IPS DF 6.9 (cell line): ENCODE data around the gene SAC3D1.
A peak's percentile ranks its signal among the peaks of the same experiment; 100 is the strongest.

ENCODE experiments used
- DNase-seq: peaks from one replicate; pipeline ENCODE4 v3.0.0-alpha.2; 2013; ENCODE audit warnings: low read depth, low spot score
- H3K27ac ChIP-seq: one replicate; pipeline ENCODE4 v1.5.1; 2013; ENCODE audit warnings: low read length, control low read depth
- H3K27me3 ChIP-seq: 2 replicates; pipeline ENCODE4 v1.6.1; 2013; ENCODE audit warnings: mild to moderate bottlenecking, low read length; ENCODE audit not compliant: control insufficient read depth, insufficient read depth
- H3K36me3 ChIP-seq: 2 replicates; pipeline ENCODE4 v1.6.1; 2013; ENCODE audit warnings: low read length; ENCODE audit not compliant: control insufficient read depth, insufficient read depth
- H3K4me1 ChIP-seq: 2 replicates; pipeline ENCODE4 v1.6.1; 2013; ENCODE audit warnings: low read length; ENCODE audit not compliant: control insufficient read depth, insufficient read depth
- H3K4me3 ChIP-seq: 2 replicates; pipeline ENCODE4 v1.5.1; 2013; ENCODE audit warnings: mild to moderate bottlenecking, low read length
- H3K9me3 ChIP-seq: 2 replicates; pipeline ENCODE4 v1.6.1; 2013; ENCODE audit warnings: low read length, inconsistent platforms; ENCODE audit not compliant: control insufficient read depth, insufficient read depth
- WGBS: extraction: QIAGEN DNeasy Blood & Tissue Kit; methylation state at CpG from one replicate; pipeline ENCODE4 v1.1.7; 2013; ENCODE audit warnings: mixed read lengths, missing lambda C conversion rate; ENCODE audit not compliant: insufficient read length, insufficient coverage; 5-methylcytosine and 5-hydroxymethylcytosine counted together

Gene SAC3D1

GRCh38 chr11:65071907-65072630 is 31.1 kb downstream of the SAC3D1 start:
- Histone ChIP-seq H3K9me3 (no peaks in the 10 kb centered on the region), H3K27ac (no peak overlapping the region), H3K36me3 (no peaks in the 10 kb centered on the region), H3K4me3 (no peak overlapping the region), H3K4me1 (peaks cover 1% of the 10 kb centered on the region; the same call in 1 of the 2 replicates), H3K27me3 (no peaks in the 10 kb centered on the region)
- DNase-seq, result no peak
- WGBS, result no CpG with 5 or more reads among the region's 4 CpGs

GRCh38 chr11:65072631-65072966 is 31.6 kb downstream of the SAC3D1 start:
- no peak for DNase-seq
- H3K4me3 ChIP-seq, result no peak overlapping the region
- no peak overlapping the region for H3K27ac ChIP-seq
- H3K27me3 ChIP-seq, result no peaks in the 10 kb centered on the region
- H3K9me3 ChIP-seq, result no peaks in the 10 kb centered on the region
- H3K4me1 ChIP-seq, result no peaks in the 10 kb centered on the region
- WGBS, result no CpG with 5 or more reads among the region's 1 CpG
- 0 out of 2 replicates have a peak, but pooled peaks cover 3% of the 10 kb centered on the region for H3K36me3 ChIP-seq

- no CpG with 5 or more reads among the region's 4 CpGs for WGBS
- no peak for DNase-seq
- Histone ChIP-seq H3K27ac (no peak overlapping the region), H3K4me3 (no peak overlapping the region), H3K36me3 (peaks cover 18% of the 10 kb centered on the region), H3K4me1 (no peaks in the 10 kb centered on the region), H3K9me3 (no peaks in the 10 kb centered on the region), H3K27me3 (no peaks in the 10 kb centered on the region)
Observed at GRCh38 chr11:65077451-65077850, 36.4 kb downstream of the SAC3D1 start.

- H3K9me3 ChIP-seq, result no peaks in the 10 kb centered on the region
- no peaks in the 10 kb centered on the region for H3K4me1 ChIP-seq
- DNase-seq, result peak; percentile 33
- no CpG with 5 or more reads among the region's 3 CpGs for WGBS
- no peak overlapping the region for H3K4me3 ChIP-seq
- peaks cover 18% of the 10 kb centered on the region for H3K36me3 ChIP-seq
- H3K27me3 ChIP-seq, result no peaks in the 10 kb centered on the region
- no peak overlapping the region for H3K27ac ChIP-seq
Observed at GRCh38 chr11:65078151-65078550, 37.1 kb downstream of the SAC3D1 start.

- no peak for DNase-seq
- no peak overlapping the region for H3K4me3 ChIP-seq
- no CpG with 5 or more reads among the region's 9 CpGs for WGBS
- peaks cover 18% of the 10 kb centered on the region for H3K36me3 ChIP-seq
- H3K4me1 ChIP-seq, result no peaks in the 10 kb centered on the region
- H3K27ac ChIP-seq, result no peak overlapping the region
- H3K9me3 ChIP-seq, result no peaks in the 10 kb centered on the region
- H3K27me3 ChIP-seq, result no peaks in the 10 kb centered on the region
Observed at GRCh38 chr11:65078786-65079342, 37.9 kb downstream of the SAC3D1 start.

GRCh38 chr11:65083134-65083833 is 42.3 kb downstream of the SAC3D1 start:
- no peaks in the 10 kb centered on the region for H3K4me1 ChIP-seq
- no peaks in the 10 kb centered on the region for H3K9me3 ChIP-seq
- no CpG with 5 or more reads among the region's 13 CpGs for WGBS
- DNase-seq, result no peak
- H3K27ac ChIP-seq, result no peak overlapping the region
- H3K4me3 ChIP-seq, result peak overlapping the region; percentile 94
- no peaks in the 10 kb centered on the region for H3K27me3 ChIP-seq
- H3K36me3 ChIP-seq, result peaks cover 23% of the 10 kb centered on the region

- Histone ChIP-seq H3K9me3 (no peaks in the 10 kb centered on the region), H3K4me3 (peak within 1 kb of the TSS; percentile 94), H3K27ac (no peak within 1 kb of the TSS), H3K4me1 (no peaks in the 10 kb centered on the region), H3K27me3 (no peaks in the 10 kb centered on the region), H3K36me3 (peaks cover 19% of the 10 kb centered on the region)
- DNase-seq, result peak; percentile 89
- WGBS, result no CpG with 5 or more reads among the region's 79 CpGs
Observed at GRCh38 chr11:65083834-65084597, 43.0 kb downstream of the SAC3D1 start, which contains the start of the genes CDCA5 and ZFPL1. TSS of gene CDCA5 (minus strand) at chr11:65084040. CDS start at chr11:65083978, 62 bp downstream. TSS of gene ZFPL1 (plus strand) at chr11:65084222. CDS start at chr11:65084699, 477 bp downstream.

GRCh38 chr11:65084598-65085375 is 43.8 kb downstream of the SAC3D1 start:
- WGBS, result no CpG with 5 or more reads among the region's 23 CpGs
- peaks cover 17% of the 10 kb centered on the region for H3K36me3 ChIP-seq
- no peak overlapping the region for H3K27ac ChIP-seq
- no peak for DNase-seq
- H3K4me1 ChIP-seq, result no peaks in the 10 kb centered on the region
- H3K27me3 ChIP-seq, result no peaks in the 10 kb centered on the region
- H3K4me3 ChIP-seq, result peak overlapping the region; percentile 94
- no peaks in the 10 kb centered on the region for H3K9me3 ChIP-seq

- Histone ChIP-seq H3K27ac (no peak overlapping the region), H3K27me3 (no peaks in the 10 kb centered on the region), H3K4me3 (no peak overlapping the region), H3K9me3 (no peaks in the 10 kb centered on the region), H3K4me1 (no peaks in the 10 kb centered on the region), H3K36me3 (peaks cover 15% of the 10 kb centered on the region)
- WGBS, result no CpG with 5 or more reads among the region's 4 CpGs
- DNase-seq, result no peak
Observed at GRCh38 chr11:65085446-65085845, 44.4 kb downstream of the SAC3D1 start.
